ENCODE measurements around the gene WDPCP. TPM values are rescaled to one million over a fixed set of nuclear protein-coding genes. Genes with fewer than 3 reads are reported as not detected.
"Not testable (repeated sequence)": the region's sequence is repeated elsewhere in the genome, so short reads cannot be mapped to it uniquely, and the experiment has no call there.

The WDPCP gene
- total RNA-seq, 2 experiments from 2014 or later: 6.3 to 7.7 TPM

DNA sequence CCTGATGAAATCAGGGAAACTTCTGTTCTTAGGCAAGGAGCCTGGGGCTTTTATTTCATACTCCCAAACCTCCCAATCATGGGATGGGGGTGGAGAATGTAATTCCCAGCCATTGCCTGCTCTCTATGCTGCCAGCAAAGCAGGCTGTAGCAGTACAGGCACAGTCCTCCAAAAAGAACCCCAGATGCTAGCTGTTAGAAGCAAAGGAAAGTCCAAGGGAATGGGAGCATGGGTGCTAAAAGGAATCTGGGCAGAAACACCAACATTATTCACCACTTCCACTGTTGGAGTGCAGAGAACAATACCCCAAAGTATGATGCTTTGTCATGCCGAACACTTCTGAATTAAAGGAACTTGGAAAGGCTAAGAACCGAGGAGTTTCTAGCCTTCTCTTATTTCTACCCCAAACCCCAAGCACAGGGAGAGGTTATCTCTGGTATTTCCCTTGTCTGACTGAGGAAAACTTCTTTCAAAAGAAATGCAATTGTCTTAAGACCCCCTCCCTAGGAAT is 25.2 kb upstream of the WDPCP start:
- ChIA-PET POLR2A (no interaction called here), CTCF (no interaction called here)
- DNase-seq: no peak
- Mint-ChIP-seq H3K36me3 (ENCODE audit: low read depth) (no peaks in the 10 kb centered on the region), H3K27me3 (peaks cover 11% of the 10 kb centered on the region), H3K4me1 (peaks cover 1% of the 10 kb centered on the region), H3K27ac (no peak overlapping the region), H3K9me3 (no peaks in the 10 kb centered on the region), H3K4me3 (no peak overlapping the region)

DNA sequence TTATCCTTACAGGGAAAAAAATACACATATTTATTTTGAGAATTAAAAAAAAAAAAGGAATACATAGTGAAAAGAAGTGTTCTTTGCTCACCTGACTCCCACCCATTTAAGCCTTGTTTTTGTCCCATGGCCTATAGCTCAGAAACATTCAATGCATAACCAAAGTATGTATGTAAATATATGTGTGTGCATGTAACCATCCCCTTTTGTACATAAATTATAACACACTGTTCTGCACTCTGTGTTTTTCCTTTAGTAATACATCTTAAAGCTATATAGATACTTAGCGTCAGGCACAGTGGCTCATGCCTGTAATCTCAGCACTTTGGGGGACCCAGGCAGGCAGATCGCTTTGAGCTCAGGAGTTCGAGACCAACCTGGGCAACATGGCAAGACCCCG is 22.2 kb upstream of the WDPCP start:
- Mint-ChIP-seq H3K4me1 (peaks cover 1% of the 10 kb centered on the region), H3K27me3 (peaks cover 7% of the 10 kb centered on the region)

DNA sequence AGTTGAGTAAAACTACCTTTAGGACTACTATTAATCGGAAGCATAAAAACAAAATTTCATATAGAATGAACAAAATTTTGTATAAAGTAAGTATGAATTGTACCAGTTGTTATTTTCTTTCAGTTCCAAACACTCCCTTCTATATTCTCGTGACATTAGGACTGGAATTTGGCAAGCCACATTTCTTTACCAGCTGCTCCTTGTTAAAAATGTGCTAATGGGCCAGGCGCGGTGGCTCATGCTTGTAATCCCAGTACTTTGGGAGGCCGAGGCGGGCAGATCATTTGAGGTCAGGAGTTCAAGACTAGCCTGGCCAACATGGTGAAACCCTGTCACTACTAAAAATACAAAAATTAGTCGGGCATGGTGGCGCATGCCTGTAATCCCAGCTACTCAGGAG is 20.6 kb upstream of the WDPCP start:
- POLR2A ChIA-PET, CTCF ChIA-PET, H3K4me3 Mint-ChIP-seq, DNase-seq, H3K4me1 Mint-ChIP-seq, H3K27ac Mint-ChIP-seq, H3K27me3 Mint-ChIP-seq, H3K9me3 Mint-ChIP-seq: not testable (repeated sequence)
- peaks cover 22% of the 10 kb centered on the region for H3K36me3 Mint-ChIP-seq (ENCODE audit: low read depth)

More for the DNA sequence above, 22.2 kb upstream of the WDPCP start:
- H3K27ac Mint-ChIP-seq: no peak overlapping the region
- H3K36me3 Mint-ChIP-seq (ENCODE audit: low read depth): peaks cover 13% of the 10 kb centered on the region
- no peaks in the 10 kb centered on the region for H3K9me3 Mint-ChIP-seq
- no peak for DNase-seq
- POLR2A ChIA-PET: interaction anchor here (0.6 kb wide), 1 partner anchor 150 kb away, joined by 3 read pairs; no protein-coding TSS in a partner anchor
- CTCF ChIA-PET: interaction anchor here (0.5 kb wide), 1 partner anchor 1985 kb away, joined by 3 read pairs; no protein-coding TSS in a partner anchor
- no peak overlapping the region for H3K4me3 Mint-ChIP-seq

DNA sequence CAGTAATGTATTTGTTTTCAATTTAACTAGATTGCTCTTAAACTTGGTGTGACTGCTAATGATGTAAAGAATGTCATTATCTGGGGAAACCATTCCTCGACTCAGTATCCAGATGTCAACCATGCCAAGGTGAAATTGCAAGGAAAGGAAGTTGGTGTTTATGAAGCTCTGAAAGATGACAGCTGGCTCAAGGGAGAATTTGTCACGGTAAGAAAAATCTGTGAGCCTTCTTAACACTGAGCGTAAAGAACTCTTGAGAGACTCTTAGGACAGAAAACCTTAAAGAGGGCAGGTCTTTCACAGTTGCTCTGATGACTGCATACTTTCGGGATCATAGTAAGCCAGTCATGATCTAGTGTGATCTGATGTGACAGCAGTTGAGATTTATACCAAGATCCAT is 16.4 kb upstream of the WDPCP start:
- H3K9me3 Mint-ChIP-seq: no peaks in the 10 kb centered on the region
- H3K4me3 Mint-ChIP-seq: no peak overlapping the region
- peaks cover 48% of the 10 kb centered on the region for H3K36me3 Mint-ChIP-seq (ENCODE audit: low read depth)
- H3K27ac Mint-ChIP-seq: no peak overlapping the region
- ChIA-PET POLR2A (no interaction called here), CTCF (no interaction called here)
- H3K4me1 Mint-ChIP-seq: peaks cover 1% of the 10 kb centered on the region
- no peaks in the 10 kb centered on the region for H3K27me3 Mint-ChIP-seq
- no peak for DNase-seq

DNA sequence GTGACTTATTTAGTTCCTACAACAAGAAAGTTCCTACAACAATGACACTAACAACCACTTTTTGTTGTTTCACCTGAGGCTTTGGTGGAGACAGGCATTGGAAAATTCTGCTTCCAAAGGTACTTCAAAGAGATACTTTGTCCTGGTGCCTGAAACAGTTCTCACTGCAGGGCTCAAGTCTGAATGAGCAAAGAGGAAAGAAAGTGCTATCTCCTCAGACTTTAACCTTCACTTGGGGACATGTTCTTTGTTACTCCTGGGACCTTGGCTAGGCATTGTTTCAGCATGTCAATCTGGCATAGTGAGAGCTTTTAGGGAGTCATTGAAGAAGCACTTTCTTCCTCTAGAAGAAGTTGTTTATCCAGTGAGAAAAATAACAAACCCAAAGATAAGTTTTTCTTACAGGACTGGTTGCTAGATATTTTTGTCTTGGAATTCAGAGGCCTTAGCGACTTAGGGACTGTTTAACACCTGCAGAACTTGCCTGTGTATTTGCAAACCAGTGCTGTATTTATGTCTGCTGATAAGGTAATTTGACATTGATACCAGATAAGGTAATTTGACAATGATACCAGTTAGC is 12.7 kb upstream of the WDPCP start:
- Mint-ChIP-seq H3K9me3 (no peaks in the 10 kb centered on the region), H3K36me3 (ENCODE audit: low read depth) (peaks cover 51% of the 10 kb centered on the region), H3K27ac (no peak overlapping the region), H3K27me3 (no peaks in the 10 kb centered on the region), H3K4me1 (no peaks in the 10 kb centered on the region), H3K4me3 (no peak overlapping the region)
- CTCF ChIA-PET: interaction anchor here (0.6 to 1.7 kb wide), 2 partner anchors 8 to 13 kb away, joined by 3 to 5 read pairs; partner anchors contain the start of genes MDH1 and WDPCP
- no peak for DNase-seq
- POLR2A ChIA-PET: interaction anchor here (0.6 kb wide), 1 partner anchor 10 kb away, joined by 3 read pairs; no protein-coding TSS in a partner anchor

DNA sequence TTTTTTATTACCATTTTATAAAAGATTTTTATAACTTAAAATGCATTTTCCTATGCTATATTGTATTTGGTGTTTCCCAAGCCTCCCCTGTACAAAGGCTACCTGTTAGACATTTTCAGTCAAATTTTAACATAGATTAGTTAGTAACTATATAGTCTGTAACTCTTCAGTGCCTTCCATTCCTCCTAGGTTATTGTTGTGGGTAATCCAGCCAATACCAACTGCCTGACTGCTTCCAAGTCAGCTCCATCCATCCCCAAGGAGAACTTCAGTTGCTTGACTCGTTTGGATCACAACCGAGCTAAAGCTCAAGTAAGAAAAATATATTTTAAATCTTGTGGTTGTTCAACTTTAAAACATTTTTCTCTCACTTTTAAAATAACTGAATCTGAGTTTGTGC is 10.7 kb upstream of the WDPCP start:
- POLR2A ChIA-PET: no interaction called here

DNA sequence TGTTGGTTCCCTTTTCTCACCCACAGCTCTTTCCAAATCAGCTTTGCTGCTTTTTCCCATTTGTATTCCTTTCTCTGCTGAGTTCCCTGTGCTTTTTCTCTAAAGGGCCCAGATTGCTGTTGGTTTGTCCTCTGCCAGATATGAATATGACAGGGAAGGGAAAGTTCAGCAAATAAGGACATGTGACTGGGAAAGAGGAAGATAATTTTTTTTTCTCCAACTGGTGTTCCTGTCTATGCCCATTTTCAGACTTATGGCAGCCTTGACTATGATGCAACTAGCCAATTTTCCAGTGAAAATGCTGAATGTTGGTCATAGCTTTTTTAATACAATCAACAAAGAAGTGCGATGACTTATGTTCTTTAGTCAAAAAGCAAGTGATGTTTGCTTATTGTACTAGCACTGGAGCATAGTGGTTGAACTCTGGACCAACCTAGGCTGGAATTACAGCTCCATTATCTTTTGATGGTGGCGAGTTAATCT is 8.2 kb upstream of the WDPCP start:
- Mint-ChIP-seq H3K9me3 (no peaks in the 10 kb centered on the region), H3K4me3 (no peak overlapping the region), H3K27ac (no peak overlapping the region), H3K27me3 (no peaks in the 10 kb centered on the region), H3K4me1 (peaks cover 7% of the 10 kb centered on the region), H3K36me3 (ENCODE audit: low read depth) (peaks cover 42% of the 10 kb centered on the region)
- ChIA-PET CTCF (no interaction called here), POLR2A (no interaction called here)
- no peak for DNase-seq

More for the DNA sequence above, 10.7 kb upstream of the WDPCP start:
- CTCF ChIA-PET: interaction anchor here (1.7 to 2.0 kb wide), 2 partner anchors 9 to 11 kb away, joined by 5 to 6 read pairs; partner anchors contain the start of genes MDH1 and WDPCP
- no peak for DNase-seq
- Mint-ChIP-seq H3K4me3 (no peak overlapping the region), H3K9me3 (no peaks in the 10 kb centered on the region), H3K4me1 (peaks cover under 1% of the 10 kb centered on the region), H3K27ac (no peak overlapping the region), H3K27me3 (no peaks in the 10 kb centered on the region), H3K36me3 (ENCODE audit: low read depth) (peaks cover 47% of the 10 kb centered on the region)

DNA sequence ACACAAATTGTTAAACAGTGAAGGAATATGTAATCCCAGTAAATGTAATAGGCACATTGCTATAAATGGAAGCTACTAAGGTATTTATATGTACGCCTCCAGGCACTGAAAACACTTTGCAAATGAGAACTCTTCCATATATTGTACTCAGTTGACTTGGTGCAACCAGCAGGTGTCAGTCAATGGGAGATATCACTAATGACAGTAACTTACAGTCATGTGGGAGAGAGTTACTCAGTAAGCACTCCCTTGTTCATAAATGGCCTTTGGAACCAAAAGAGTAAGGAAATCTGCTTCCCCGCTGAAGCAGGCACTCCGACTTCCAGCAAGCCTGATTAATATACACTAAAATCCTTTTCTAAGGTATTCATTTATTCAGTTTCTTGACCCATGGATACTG is 6.4 kb upstream of the WDPCP start:
- POLR2A ChIA-PET: no interaction called here
- H3K27me3 Mint-ChIP-seq: no peaks in the 10 kb centered on the region
- H3K4me3 Mint-ChIP-seq: no peak overlapping the region
- H3K27ac Mint-ChIP-seq: peak overlapping the region; percentile 31
- DNase-seq: no peak
- peaks cover 36% of the 10 kb centered on the region for H3K36me3 Mint-ChIP-seq (ENCODE audit: low read depth)
- peaks cover 22% of the 10 kb centered on the region for H3K4me1 Mint-ChIP-seq
- CTCF ChIA-PET: no interaction called here
- no peaks in the 10 kb centered on the region for H3K9me3 Mint-ChIP-seq

DNA sequence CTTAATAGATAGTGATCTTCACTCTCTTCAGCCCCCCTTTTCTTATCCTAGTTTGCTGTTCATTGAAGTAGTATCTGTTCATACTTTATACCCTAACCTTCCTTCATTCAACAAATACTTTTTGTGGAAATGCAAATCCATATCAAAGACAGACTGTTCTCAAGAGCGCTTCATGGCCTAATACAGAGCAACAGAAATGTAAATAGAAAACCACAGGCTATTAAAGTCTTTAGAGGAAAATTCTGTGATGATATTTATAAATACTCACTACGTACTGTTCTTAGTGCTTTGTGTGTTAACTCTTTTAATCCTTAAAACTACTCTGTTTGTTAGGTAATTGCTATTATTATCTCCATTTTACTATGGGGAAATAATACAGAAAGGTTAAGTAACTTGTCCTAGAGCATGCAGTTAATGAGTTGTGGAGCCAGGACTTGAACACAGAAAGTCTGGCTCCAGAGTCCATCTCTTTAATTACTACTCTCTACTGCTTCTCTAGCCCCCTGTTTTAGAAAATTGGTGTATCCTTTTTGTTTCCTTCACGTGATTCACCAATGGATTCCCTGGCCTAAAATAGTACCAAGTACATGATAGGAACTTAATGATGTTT is 3.4 kb upstream of the WDPCP start:
- no peaks in the 10 kb centered on the region for H3K27me3 Mint-ChIP-seq
- H3K36me3 Mint-ChIP-seq (ENCODE audit: low read depth): peaks cover 31% of the 10 kb centered on the region
- no peak for DNase-seq
- H3K27ac Mint-ChIP-seq: no peak overlapping the region
- ChIA-PET POLR2A (no interaction called here), CTCF (interaction anchor here (1.9 kb wide), 1 partner anchor 8 kb away, joined by 6 read pairs; no protein-coding TSS in a partner anchor)
- H3K4me1 Mint-ChIP-seq: peaks cover 37% of the 10 kb centered on the region
- no peak overlapping the region for H3K4me3 Mint-ChIP-seq
- H3K9me3 Mint-ChIP-seq: no peaks in the 10 kb centered on the region

DNA sequence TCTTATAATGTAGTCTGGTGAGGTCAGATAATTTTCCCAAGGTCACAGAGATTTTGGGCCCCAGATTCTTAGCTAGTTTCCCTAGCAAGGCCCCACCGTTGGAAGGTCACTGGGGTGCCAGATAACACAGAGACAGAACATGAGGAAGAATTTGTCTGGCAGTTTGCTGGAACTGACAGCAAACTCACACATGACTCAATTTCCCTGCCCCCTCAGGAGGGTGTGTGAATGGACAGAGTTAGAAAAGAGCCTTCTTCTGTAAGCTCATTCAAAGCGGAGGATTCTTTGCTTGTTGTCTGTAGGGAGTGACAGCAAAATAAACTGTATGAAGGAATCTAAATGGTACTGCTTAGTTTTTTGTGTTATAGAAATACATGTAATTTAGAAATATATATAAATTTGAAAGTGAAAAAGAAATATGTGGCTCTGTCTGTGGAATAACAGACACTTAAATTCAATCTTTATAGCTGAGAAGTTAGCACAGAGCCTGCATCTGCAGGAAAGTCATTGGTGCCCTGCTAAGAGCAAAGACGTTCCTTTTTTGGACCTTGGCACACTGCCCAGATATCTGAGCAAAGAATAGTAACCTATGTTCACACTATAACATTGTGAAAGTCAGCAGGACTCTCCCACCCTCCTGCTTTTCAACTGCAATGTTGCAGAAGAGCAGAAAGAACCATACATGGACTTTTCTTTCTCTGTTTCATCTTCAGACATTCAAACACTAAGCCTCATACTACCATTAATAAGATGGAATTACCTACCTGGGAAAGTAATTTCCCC is 2.5 kb upstream of the WDPCP start:
- ChIA-PET POLR2A (interaction anchor here (0.7 to 1.0 kb wide), 2 partner anchors 9 to 10 kb away, joined by 3 to 4 read pairs; no protein-coding TSS in a partner anchor), CTCF (interaction anchor here (1.9 kb wide), 1 partner anchor 9 kb away, joined by 6 read pairs; no protein-coding TSS in a partner anchor)
- DNase-seq: no peak
- peak overlapping the region; percentile 96 for H3K4me3 Mint-ChIP-seq
- H3K27me3 Mint-ChIP-seq: no peaks in the 10 kb centered on the region
- H3K27ac Mint-ChIP-seq: no peak overlapping the region
- H3K4me1 Mint-ChIP-seq: peaks cover 42% of the 10 kb centered on the region
- H3K9me3 Mint-ChIP-seq: no peaks in the 10 kb centered on the region
- peaks cover 24% of the 10 kb centered on the region for H3K36me3 Mint-ChIP-seq (ENCODE audit: low read depth)

DNA sequence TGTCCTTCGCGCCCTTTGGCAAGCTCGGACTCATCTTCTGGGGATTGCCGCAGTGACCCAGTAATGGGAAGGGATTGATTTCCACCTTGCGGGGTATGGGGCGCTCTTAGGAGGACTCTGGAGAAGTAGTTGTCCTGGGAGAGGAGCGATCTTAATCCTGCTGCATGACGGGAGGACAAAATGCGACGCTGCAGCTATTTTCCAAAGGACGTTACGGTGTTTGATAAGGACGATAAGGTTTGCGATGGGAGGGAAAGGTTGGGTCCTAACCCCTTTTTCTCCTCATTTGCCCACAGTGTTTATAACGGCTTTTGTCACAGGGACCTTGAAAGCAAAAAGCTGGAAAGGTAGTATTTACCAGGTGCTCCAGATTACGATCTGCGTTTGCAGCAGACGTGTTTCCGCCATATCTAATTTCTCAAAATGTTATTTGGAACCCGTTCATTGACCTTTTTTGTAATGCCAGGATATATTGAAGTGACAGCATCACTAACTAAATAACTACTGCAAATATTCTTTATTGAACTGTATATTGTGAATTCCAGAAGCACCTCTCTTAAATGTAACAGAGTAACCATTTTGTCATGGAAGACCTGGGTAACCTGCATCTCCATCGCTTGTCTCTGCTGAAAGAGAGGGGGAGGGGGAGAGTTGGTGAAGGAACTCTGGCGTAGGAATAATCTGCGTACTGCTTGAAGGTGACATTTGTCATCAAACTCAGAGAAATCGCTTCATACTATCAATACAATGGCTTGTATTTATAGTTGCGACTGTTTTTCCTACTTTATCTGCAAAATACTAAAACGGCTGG is 1.1 kb upstream of the WDPCP start:
- Mint-ChIP-seq H3K9me3 (no peaks in the 10 kb centered on the region), H3K4me3 (peak overlapping the region; percentile 96), H3K36me3 (ENCODE audit: low read depth) (peaks cover 18% of the 10 kb centered on the region), H3K4me1 (peaks cover 42% of the 10 kb centered on the region), H3K27me3 (no peaks in the 10 kb centered on the region), H3K27ac (peak overlapping the region; percentile 95)
- DNase-seq: no peak
- ChIA-PET POLR2A (interaction anchor here (1.1 to 1.2 kb wide), 2 partner anchors 11 to 267 kb away, joined by 3 read pairs; no protein-coding TSS in a partner anchor), CTCF (interaction anchor here (0.6 to 1.9 kb wide), 6 partner anchors 10 to 625 kb away, joined by 3 to 6 read pairs (median 4); no protein-coding TSS in a partner anchor)

DNA sequence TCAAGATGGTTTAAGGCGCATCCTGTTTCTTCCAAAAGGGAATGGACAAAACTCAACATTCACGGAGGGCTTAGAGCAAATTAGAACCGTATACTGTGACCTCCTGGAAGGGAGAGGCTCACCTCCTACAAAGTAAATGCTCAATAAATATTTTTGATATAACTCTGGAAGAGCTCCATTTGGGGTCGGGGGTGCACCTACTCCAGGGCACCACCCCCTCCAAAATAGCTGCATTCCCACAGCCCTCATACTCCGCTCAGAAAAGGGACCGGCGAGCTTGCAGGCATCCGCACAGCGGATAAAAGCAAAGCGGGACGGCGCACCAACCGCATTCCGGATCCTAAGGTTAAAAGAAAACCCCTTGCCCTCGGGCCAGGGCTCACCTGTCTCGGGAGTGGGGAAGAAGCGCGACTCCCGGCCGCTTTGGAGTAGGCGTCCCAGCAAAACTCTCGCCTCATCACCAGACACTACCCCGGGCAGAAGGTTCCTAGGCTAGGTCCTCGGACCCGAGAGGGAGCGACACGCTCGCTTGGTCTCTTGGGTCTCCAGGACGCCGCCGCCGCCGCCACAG is 378 bp downstream of the WDPCP start:
- Mint-ChIP-seq H3K9me3 (no peaks in the 10 kb centered on the region), H3K27me3 (no peaks in the 10 kb centered on the region), H3K27ac (peak overlapping the region; percentile 95), H3K36me3 (ENCODE audit: low read depth) (peaks cover 6% of the 10 kb centered on the region), H3K4me1 (peaks cover 41% of the 10 kb centered on the region), H3K4me3 (peak overlapping the region; percentile 96)
- POLR2A ChIA-PET: interaction anchor here (0.6 to 1.2 kb wide), 3 partner anchors 12 to 1374 kb away, joined by 3 read pairs; no protein-coding TSS in a partner anchor
- no peak for DNase-seq
- CTCF ChIA-PET: interaction anchor here (1.1 to 1.2 kb wide), 3 partner anchors 12 to 627 kb away, joined by 3 to 5 read pairs (median 4); no protein-coding TSS in a partner anchor

Measured in activated CD4-positive, alpha-beta T cell treated with anti-CD3 and anti-CD28 coated beads, Interleukin-2, amount 10 ng/mL, durations not matched to agents 7 days and 5 days (primary cell).